Uterus (tissue), 4 donors: Measurements from ENCODE around the gene SERPINC1. TPM values are rescaled to one million over a fixed set of nuclear protein-coding genes. Genes with fewer than 3 reads are reported as not detected.

Experiments
- DNase-seq, 2 donors: peaks; one replicate each; pipeline ENCODE4 v3.0.0-alpha.2; 2019 to 2020
- H3K27ac ChIP-seq, 2 donors: fragments of 200-600 bp; sonication (generic); 1 replicate in 1 of 2; 2 replicates in 1 of 2; pipeline ENCODE4 v1.5.1; 2016 to 2018
- H3K27me3 ChIP-seq, 2 donors: fragments of 200-600 bp; sonication (generic); one replicate each; pipeline ENCODE4 v1.5.1; 2018 to 2019; ENCODE audit warnings: control low read depth in 1 of 2
- H3K36me3 ChIP-seq, 2 donors: fragments of 200-600 bp; sonication (generic); one replicate each; pipeline ENCODE4 v1.5.1; 2019; ENCODE audit warnings: control low read depth in 1 of 2
- H3K4me1 ChIP-seq, 2 donors: fragments of 200-600 bp; sonication (generic); one replicate each; pipeline ENCODE4 v1.5.1; 2018 to 2019; ENCODE audit warnings: control low read depth in 1 of 2
- H3K4me3 ChIP-seq, 2 donors: fragments of 200-600 bp; sonication (generic); 1 replicate in 1 of 2; 2 replicates in 1 of 2; pipeline ENCODE4 v1.5.1; 2018 to 2019; ENCODE audit warnings: mild to moderate bottlenecking in 1 of 2
- H3K9me3 ChIP-seq, 2 donors: fragments of 200-600 bp; sonication (generic); one replicate each; pipeline ENCODE4 v1.5.1; 2019; ENCODE audit warnings: control low read depth in 1 of 2
- POLR2A ChIP-seq, 2 donors: fragments of 450-650 bp; IDR thresholded peaks; one replicate each; pipeline ENCODE4 v1.6.1; 2016; ENCODE audit warnings: antibody characterized with exemption in 2 of 2, mild to moderate bottlenecking in 1 of 2, moderate library complexity in 1 of 2
- intact Hi-C: fragments of 100-400 bp; cut with DNase I; formaldehyde crosslinking; loops from one replicate; pipeline ENCODE4 v1.15.1; 2023; ENCODE audit warnings: low total_unique reads
- total RNA-seq, 4 donors: library from RNA; depleted of rRNA in 3 of 4; stranded (reverse); fragments of >200 nt in 3 of 4; gene quantifications; one replicate each; pipeline versions ENCODE4 v1.1.0 to v1.2.4, GENCODE V29; 2014 to 2023
- TF ChIP-seq, protein P1 (sequence below), 4 experiments: fragments of 200-600 bp in 2 of 4; fragments of 450-650 bp in 2 of 4; sonication (generic) in 2 of 4; IDR thresholded peaks; one replicate each; pipeline ENCODE4 v1.5.1; 2016 to 2019; ENCODE audit warnings: antibody characterized with exemption in 4 of 4, mild to moderate bottlenecking in 2 of 4, moderate library complexity in 1 of 4
- donor health status: DM: yes; HTN: yes; CAD: no.

The SERPINC1 gene
- total RNA-seq, 4 donors from 2014 or later: 1.0 TPM; not detected in 3

DNA sequence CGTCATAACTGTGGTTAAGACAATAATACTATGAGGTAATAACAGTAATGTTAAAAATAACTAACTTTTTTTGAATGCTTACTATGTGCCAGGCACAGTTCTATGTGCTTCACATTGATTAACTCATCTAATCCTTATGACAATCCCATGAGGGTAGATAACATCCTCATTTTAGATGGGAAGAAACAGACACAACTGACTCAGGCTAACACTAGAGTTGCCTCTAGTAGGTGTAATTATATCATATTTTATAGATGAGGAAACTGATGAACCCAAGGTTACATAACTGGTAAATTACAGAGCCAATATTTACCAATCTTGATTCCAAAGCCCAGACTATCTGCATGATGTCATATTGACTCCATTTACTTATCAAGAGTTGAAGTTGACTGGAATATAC lies 23.5 kb downstream of the SERPINC1 start:
- no peak for DNase-seq
- Histone ChIP-seq H3K36me3 (no peaks in the 10 kb centered on the region), H3K4me1 (no peaks in the 10 kb centered on the region), H3K27ac (no peak overlapping the region), H3K9me3 (no peaks in the 10 kb centered on the region), H3K27me3 (no peaks in the 10 kb centered on the region), H3K4me3 (no peak overlapping the region)
- TF ChIP-seq POLR2A (IDR thresholded peaks at IDR 0.05): no peak
- TF ChIP-seq, protein P1, sequence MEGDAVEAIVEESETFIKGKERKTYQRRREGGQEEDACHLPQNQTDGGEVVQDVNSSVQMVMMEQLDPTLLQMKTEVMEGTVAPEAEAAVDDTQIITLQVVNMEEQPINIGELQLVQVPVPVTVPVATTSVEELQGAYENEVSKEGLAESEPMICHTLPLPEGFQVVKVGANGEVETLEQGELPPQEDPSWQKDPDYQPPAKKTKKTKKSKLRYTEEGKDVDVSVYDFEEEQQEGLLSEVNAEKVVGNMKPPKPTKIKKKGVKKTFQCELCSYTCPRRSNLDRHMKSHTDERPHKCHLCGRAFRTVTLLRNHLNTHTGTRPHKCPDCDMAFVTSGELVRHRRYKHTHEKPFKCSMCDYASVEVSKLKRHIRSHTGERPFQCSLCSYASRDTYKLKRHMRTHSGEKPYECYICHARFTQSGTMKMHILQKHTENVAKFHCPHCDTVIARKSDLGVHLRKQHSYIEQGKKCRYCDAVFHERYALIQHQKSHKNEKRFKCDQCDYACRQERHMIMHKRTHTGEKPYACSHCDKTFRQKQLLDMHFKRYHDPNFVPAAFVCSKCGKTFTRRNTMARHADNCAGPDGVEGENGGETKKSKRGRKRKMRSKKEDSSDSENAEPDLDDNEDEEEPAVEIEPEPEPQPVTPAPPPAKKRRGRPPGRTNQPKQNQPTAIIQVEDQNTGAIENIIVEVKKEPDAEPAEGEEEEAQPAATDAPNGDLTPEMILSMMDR (IDR thresholded peaks at IDR 0.05): no peak
- intact Hi-C loops: no loop called here

DNA sequence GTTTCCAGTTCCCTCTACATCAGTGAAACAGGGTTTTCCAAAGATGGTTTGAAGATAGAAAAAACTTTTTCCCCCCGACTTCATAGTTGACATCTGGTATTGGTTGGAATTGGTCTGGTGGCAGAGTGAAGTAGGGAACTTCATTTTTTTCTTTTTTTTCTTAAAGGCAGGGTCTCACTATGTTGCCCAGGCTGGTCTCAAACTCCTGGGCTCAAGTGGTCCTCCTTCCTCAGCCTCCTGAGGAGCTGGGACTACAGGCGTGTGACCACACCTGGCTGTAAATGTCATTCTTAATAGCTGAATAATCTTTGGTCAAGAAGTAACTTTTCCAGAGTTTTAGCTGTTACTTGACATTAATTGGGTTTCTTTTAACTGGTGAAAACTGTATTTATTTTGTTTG lies 27.2 kb downstream of the SERPINC1 start:
- no peak for DNase-seq
- no peak overlapping the region for H3K27ac ChIP-seq
- intact Hi-C loops: no loop called here
- TF ChIP-seq, protein P1 (IDR thresholded peaks at IDR 0.05): no peak
- no peak for TF ChIP-seq POLR2A (IDR thresholded peaks at IDR 0.05)
- H3K4me1 ChIP-seq: no peaks in the 10 kb centered on the region
- H3K4me3 ChIP-seq: no peak overlapping the region
- H3K27me3 ChIP-seq: no peaks in the 10 kb centered on the region
- H3K36me3 ChIP-seq: no peaks in the 10 kb centered on the region
- no peaks in the 10 kb centered on the region for H3K9me3 ChIP-seq

DNA sequence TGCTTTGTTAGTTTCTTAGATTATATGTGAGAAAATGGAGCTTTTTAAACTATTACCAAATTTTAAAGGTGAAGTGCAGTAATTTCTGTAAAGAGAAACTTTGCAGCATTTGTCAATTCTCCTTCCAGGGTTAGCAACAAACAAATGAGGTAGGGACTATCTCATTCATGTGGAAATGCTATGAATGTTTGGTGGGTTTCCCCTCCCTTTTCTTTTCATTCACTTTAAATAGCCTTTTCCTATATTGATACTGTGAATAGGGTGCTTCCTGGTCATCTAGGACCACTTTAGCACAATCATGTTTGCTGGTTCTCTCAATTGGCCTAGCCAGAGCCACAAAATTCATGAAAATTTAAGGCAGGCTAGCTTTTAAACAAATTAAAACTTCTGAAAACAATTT lies 28.4 kb downstream of the SERPINC1 start:
- Histone ChIP-seq H3K4me1 (no peaks in the 10 kb centered on the region), H3K9me3 (no peaks in the 10 kb centered on the region), H3K27me3 (no peaks in the 10 kb centered on the region), H3K4me3 (no peak overlapping the region), H3K27ac (no peak overlapping the region), H3K36me3 (no peaks in the 10 kb centered on the region)
- no peak for DNase-seq
- intact Hi-C loops: no loop called here
- TF ChIP-seq, protein P1 (IDR thresholded peaks at IDR 0.05): no peak
- TF ChIP-seq POLR2A (IDR thresholded peaks at IDR 0.05): no peak

DNA sequence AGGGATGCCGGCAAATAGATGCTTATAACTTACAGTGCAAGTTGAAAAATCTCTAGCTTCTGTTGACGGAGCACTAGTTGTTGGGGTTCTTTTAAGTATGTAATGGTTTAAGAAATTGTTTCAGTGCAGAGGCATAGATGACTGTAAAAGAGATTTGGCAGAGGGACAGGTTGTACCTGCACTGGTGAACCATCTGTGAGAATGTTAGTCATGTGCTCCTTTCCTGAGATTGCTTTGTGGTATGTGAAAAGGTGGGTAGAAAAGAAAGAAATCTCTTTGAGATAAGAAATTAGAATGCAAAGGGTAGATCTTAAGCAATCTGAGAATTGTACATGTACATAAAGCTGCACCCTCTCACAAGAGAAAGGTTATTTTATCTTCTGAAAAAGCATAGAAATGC lies 29.5 kb downstream of the SERPINC1 start:
- DNase-seq: no peak
- intact Hi-C loops: no loop called here
- Histone ChIP-seq H3K4me1 (no peaks in the 10 kb centered on the region), H3K27me3 (no peaks in the 10 kb centered on the region), H3K9me3 (no peaks in the 10 kb centered on the region), H3K4me3 (no peak overlapping the region), H3K27ac (no peak overlapping the region), H3K36me3 (no peaks in the 10 kb centered on the region)
- TF ChIP-seq POLR2A (IDR thresholded peaks at IDR 0.05): no peak
- TF ChIP-seq, protein P1 (IDR thresholded peaks at IDR 0.05): no peak

DNA sequence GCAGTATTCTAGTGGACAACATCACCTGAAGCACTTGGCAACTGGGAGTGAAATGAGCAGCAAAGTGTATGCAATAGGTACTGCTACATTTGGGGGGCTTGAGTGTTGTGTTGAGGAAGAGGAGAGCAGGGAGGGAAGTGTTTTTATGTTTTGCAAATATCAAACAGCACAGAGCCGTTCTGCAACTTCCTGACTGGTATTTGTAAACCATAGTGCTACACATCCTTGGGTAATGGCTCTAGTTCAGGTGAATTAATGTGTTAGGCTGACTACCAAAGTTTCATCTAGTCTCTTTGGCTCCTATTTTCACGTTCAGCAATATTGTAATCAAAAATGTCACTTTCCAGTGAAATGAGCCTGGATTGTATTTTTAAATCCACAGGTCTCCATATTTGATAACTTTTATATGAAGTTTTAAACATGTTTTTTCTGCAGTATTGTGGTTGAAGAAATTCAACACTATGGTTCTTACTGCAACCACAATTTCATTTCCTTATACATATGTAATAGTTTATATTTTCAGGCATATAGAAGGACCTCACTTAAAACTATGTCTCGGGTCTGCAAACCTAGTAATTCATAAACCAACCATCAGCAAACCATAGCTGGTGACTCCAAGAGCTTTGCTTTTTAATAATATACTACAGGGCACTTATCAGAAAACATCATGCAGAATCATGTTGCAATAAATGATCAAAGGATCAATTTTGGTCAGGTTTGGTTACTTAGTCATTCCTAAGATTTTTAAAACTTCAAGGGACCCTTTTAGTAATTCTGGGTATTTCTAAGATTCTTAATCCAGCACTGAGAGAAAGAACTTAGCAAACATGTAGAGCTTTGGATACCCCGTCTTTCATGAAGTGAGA lies 30.1 kb downstream of the SERPINC1 start:
- DNase-seq: no peak
- H3K27ac ChIP-seq: no peak overlapping the region
- H3K4me1 ChIP-seq: no peaks in the 10 kb centered on the region
- TF ChIP-seq, protein P1 (IDR thresholded peaks at IDR 0.05): no peak
- no peak for TF ChIP-seq POLR2A (IDR thresholded peaks at IDR 0.05)
- H3K36me3 ChIP-seq: no peaks in the 10 kb centered on the region
- no peaks in the 10 kb centered on the region for H3K27me3 ChIP-seq
- intact Hi-C loops: no loop called here
- H3K9me3 ChIP-seq: no peaks in the 10 kb centered on the region
- H3K4me3 ChIP-seq: no peak overlapping the region
